ELF-1 (cell line): ENCODE results near the gene ARL10.

Experiments
- DNase-seq: peaks from one replicate; pipeline ENCODE4 v3.0.0-alpha.2; 2016; ENCODE audit warnings: low read depth, low spot score

Gene ARL10

GRCh38 chr5:176361437-176362232 is 3.7 kb upstream of the ARL10 start, which contains the start of gene KIAA1191:
Gene KIAA1191, minus strand, starts transcription at chr5:176361764. Its CDS starts 2,256 bp downstream, at chr5:176359508.
- DNase-seq: peak; percentile 89

GRCh38 chr5:176362233-176362490 is 3.1 kb upstream of the ARL10 start:
- no peak for DNase-seq

- DNase-seq: peak; percentile 21
Observed at GRCh38 chr5:176364765-176365350, 429 bp upstream of the ARL10 start.

- DNase-seq: peak; percentile 40
Observed at GRCh38 chr5:176366232-176366894, 1.1 kb downstream of the ARL10 start.

- DNase-seq: no peak
Observed at GRCh38 chr5:176368726-176369125, 3.4 kb downstream of the ARL10 start.

- no peak for DNase-seq
Observed at GRCh38 chr5:176369934-176370711, 4.8 kb downstream of the ARL10 start.

- no peak for DNase-seq
Observed at GRCh38 chr5:176371621-176372539, 6.6 kb downstream of the ARL10 start.

GRCh38 chr5:176373100-176373818 is 8.0 kb downstream of the ARL10 start:
- DNase-seq: no peak

- DNase-seq: no peak
Observed at GRCh38 chr5:176379881-176380280, 14.6 kb downstream of the ARL10 start.

- DNase-seq: no peak
Observed at GRCh38 chr5:176381423-176381822, 16.1 kb downstream of the ARL10 start.

- no peak for DNase-seq
Observed at GRCh38 chr5:176381979-176382378, 16.7 kb downstream of the ARL10 start.

- no peak for DNase-seq
Observed at GRCh38 chr5:176382721-176383120, 17.4 kb downstream of the ARL10 start.

GRCh38 chr5:176383248-176383905 is 18.1 kb downstream of the ARL10 start:
- no peak for DNase-seq

- no peak for DNase-seq
Observed at GRCh38 chr5:176383961-176384360, 18.7 kb downstream of the ARL10 start.

GRCh38 chr5:176384366-176384930 is 19.2 kb downstream of the ARL10 start:
- no peak for DNase-seq

- DNase-seq: no peak
Observed at GRCh38 chr5:176384991-176385390, 19.7 kb downstream of the ARL10 start.

- no peak for DNase-seq
Observed at GRCh38 chr5:176386491-176386890, 21.2 kb downstream of the ARL10 start.

- DNase-seq: no peak
Observed at GRCh38 chr5:176387384-176387925, 22.2 kb downstream of the ARL10 start.

GRCh38 chr5:176388003-176388443 is 22.7 kb downstream of the ARL10 start:
- no peak for DNase-seq
